WERI-Rb-1 (cell line): ENCODE data around the gene TECPR1.

Source experiments
- DNase-seq: peaks from one replicate; pipeline ENCODE4 v3.0.0-alpha.2; 2020
- H3K27ac ChIP-seq: fragments of 250-450 bp; sonication (Bioruptor Pico); 2 replicates; pipeline ENCODE4 v1.5.1; 2020; ENCODE audit warnings: mild to moderate bottlenecking, moderate library complexity
- H3K27me3 ChIP-seq: fragments of 250-450 bp; sonication (Bioruptor Pico); 2 replicates; pipeline ENCODE4 v1.5.1; 2021; ENCODE audit warnings: mild to moderate bottlenecking, low read depth, moderate library complexity; ENCODE audit not compliant: insufficient read depth, severe bottlenecking
- H3K36me3 ChIP-seq: fragments of 250-450 bp; sonication (Bioruptor Pico); 2 replicates; pipeline ENCODE4 v1.5.1; 2020; ENCODE audit warnings: mild to moderate bottlenecking, moderate library complexity
- H3K4me3 ChIP-seq: 2 replicates; pipeline ENCODE4 v1.5.1; 2011; ENCODE audit warnings: low read depth, mild to moderate bottlenecking, control low read depth, low read length
- H3K9me3 ChIP-seq: fragments of 250-450 bp; sonication (Bioruptor Pico); 2 replicates; pipeline ENCODE4 v1.5.1; 2021; ENCODE audit warnings: mild to moderate bottlenecking, moderate library complexity; ENCODE audit not compliant: severe bottlenecking
- CTCF ChIP-seq: IDR thresholded peaks from 2 replicates; pipeline ENCODE4 v1.5.1; 2011; ENCODE audit warnings: low read depth, mild to moderate bottlenecking, control low read depth, inconsistent platforms, low read length

The TECPR1 gene

GRCh38 chr7:98168904-98169621 lies 83.0 kb downstream of the TECPR1 start:
- no peak for TF ChIP-seq CTCF
- Histone ChIP-seq H3K4me3 (no peak overlapping the region), H3K36me3 (peaks cover 3% of the 10 kb centered on the region; the same call in 1 of the 2 replicates), H3K9me3 (no peaks in the 10 kb centered on the region), H3K27me3 (no peaks in the 10 kb centered on the region), H3K27ac (no peak overlapping the region)
- no peak for DNase-seq

GRCh38 chr7:98168181-98168903 lies 83.7 kb downstream of the TECPR1 start:
- Histone ChIP-seq H3K9me3 (no peaks in the 10 kb centered on the region), H3K36me3 (peaks cover 3% of the 10 kb centered on the region; the same call in 1 of the 2 replicates), H3K27me3 (no peaks in the 10 kb centered on the region), H3K27ac (no peak overlapping the region), H3K4me3 (no peak overlapping the region)
- TF ChIP-seq CTCF: peak; percentile 64
- DNase-seq: peak; percentile 65

- TF ChIP-seq CTCF: no peak
- no peaks in the 10 kb centered on the region for H3K27me3 ChIP-seq
These were observed 84.4 kb downstream of the TECPR1 start for GRCh38 chr7:98167653-98168052.

GRCh38 chr7:98166668-98166970 lies 85.4 kb downstream of the TECPR1 start:
- Histone ChIP-seq H3K4me3 (no peak overlapping the region), H3K9me3 (no peaks in the 10 kb centered on the region), H3K36me3 (no peaks in the 10 kb centered on the region; the same call in 1 of the 2 replicates), H3K27me3 (no peaks in the 10 kb centered on the region), H3K27ac (no peak overlapping the region)
- TF ChIP-seq CTCF: no peak
- no peak for DNase-seq

More at GRCh38 chr7:98167653-98168052, 84.4 kb downstream of the TECPR1 start:
- Histone ChIP-seq H3K9me3 (no peaks in the 10 kb centered on the region), H3K4me3 (no peak overlapping the region), H3K27ac (no peak overlapping the region), H3K36me3 (peaks cover under 1% of the 10 kb centered on the region; the same call in 1 of the 2 replicates)
- no peak for DNase-seq

- H3K9me3 ChIP-seq: no peaks in the 10 kb centered on the region
- H3K4me3 ChIP-seq: no peak overlapping the region
- DNase-seq: peak; percentile 65
- no peaks in the 10 kb centered on the region for H3K27me3 ChIP-seq
- TF ChIP-seq CTCF: peak; percentile 70
- H3K27ac ChIP-seq: no peak overlapping the region
- H3K36me3 ChIP-seq: no peaks in the 10 kb centered on the region; the same call in 1 of the 2 replicates
These were observed 86.0 kb downstream of the TECPR1 start for GRCh38 chr7:98165827-98166667.
